Osteoblast (primary cell): ENCODE data around the gene SLC35F1. TPM values are rescaled to one million over a fixed set of nuclear protein-coding genes. Genes with fewer than 3 reads are reported as not detected.

Source experiments
- DNase-seq: peaks from one replicate; pipeline ENCODE4 v3.0.0; 2011; ENCODE audit warnings: low spot score, mixed read lengths; ENCODE audit not compliant: insufficient read length; ENCODE audit errors: missing footprints
- H2AFZ ChIP-seq: 2 replicates; pipeline ENCODE4 v1.6.0; 2011; ENCODE audit warnings: mild to moderate bottlenecking, low read length
- H3K27ac ChIP-seq: 2 replicates; pipeline ENCODE4 v1.5.1; 2011; ENCODE audit warnings: mild to moderate bottlenecking, low read depth, low read length, moderate library complexity
- H3K27me3 ChIP-seq: 2 replicates; pipeline ENCODE4 v1.6.0; 2012; ENCODE audit warnings: mild to moderate bottlenecking, control low read depth, inconsistent platforms, low read length, moderate library complexity; ENCODE audit not compliant: insufficient read depth
- H3K36me3 ChIP-seq: 2 replicates; pipeline ENCODE4 v1.5.1; 2011; ENCODE audit warnings: mild to moderate bottlenecking, low read length, control low read depth, moderate library complexity; ENCODE audit not compliant: insufficient read depth
- H3K4me1 ChIP-seq: 2 replicates; pipeline ENCODE4 v1.5.1; 2011; ENCODE audit warnings: mild to moderate bottlenecking, low read length, control low read depth, moderate library complexity; ENCODE audit not compliant: insufficient read depth
- H3K4me2 ChIP-seq: 2 replicates; pipeline ENCODE4 v1.6.0; 2011; ENCODE audit warnings: mild to moderate bottlenecking, low read length; ENCODE audit not compliant: insufficient read depth
- H3K4me3 ChIP-seq: fragments of 200-600 bp; sonication (generic); 3 replicates; pipeline ENCODE4 v1.5.1; 2012; ENCODE audit warnings: mild to moderate bottlenecking, low read length, inconsistent platforms; ENCODE audit not compliant: insufficient read depth
- H3K79me2 ChIP-seq: 2 replicates; pipeline ENCODE4 v1.6.0; 2012; ENCODE audit warnings: mild to moderate bottlenecking, low read length, control low read depth, inconsistent platforms; ENCODE audit not compliant: insufficient read depth
- H3K9me3 ChIP-seq: 2 replicates; pipeline ENCODE4 v1.5.1; 2011; ENCODE audit warnings: low read depth, low read length, control low read depth
- H4K20me1 ChIP-seq: 2 replicates; pipeline ENCODE4 v1.6.0; 2012; ENCODE audit warnings: mild to moderate bottlenecking, low read length, control low read depth; ENCODE audit not compliant: insufficient read depth
- total RNA-seq: library from RNA; depleted of rRNA; stranded (reverse); fragments of >200 nt; gene quantifications from 2 replicates; pipeline ENCODE4 v1.2.3, GENCODE V29; 2012
- TF ChIP-seq, protein P1 (sequence below): IDR thresholded peaks from 2 replicates; pipeline ENCODE4 v1.5.1; 2011; ENCODE audit warnings: mild to moderate bottlenecking, low read depth, low read length, moderate library complexity; ENCODE audit errors: extremely low read depth

The SLC35F1 gene
- total RNA-seq, 1 donor: under 0.01 TPM

- no peak overlapping the region for H3K27ac ChIP-seq
- H3K79me2 ChIP-seq: no peaks in the 10 kb centered on the region
- H3K4me1 ChIP-seq: peaks cover 9% of the 10 kb centered on the region
- H4K20me1 ChIP-seq: no peaks in the 10 kb centered on the region
- H3K4me2 ChIP-seq: no peak overlapping the region
- TF ChIP-seq, protein P1, sequence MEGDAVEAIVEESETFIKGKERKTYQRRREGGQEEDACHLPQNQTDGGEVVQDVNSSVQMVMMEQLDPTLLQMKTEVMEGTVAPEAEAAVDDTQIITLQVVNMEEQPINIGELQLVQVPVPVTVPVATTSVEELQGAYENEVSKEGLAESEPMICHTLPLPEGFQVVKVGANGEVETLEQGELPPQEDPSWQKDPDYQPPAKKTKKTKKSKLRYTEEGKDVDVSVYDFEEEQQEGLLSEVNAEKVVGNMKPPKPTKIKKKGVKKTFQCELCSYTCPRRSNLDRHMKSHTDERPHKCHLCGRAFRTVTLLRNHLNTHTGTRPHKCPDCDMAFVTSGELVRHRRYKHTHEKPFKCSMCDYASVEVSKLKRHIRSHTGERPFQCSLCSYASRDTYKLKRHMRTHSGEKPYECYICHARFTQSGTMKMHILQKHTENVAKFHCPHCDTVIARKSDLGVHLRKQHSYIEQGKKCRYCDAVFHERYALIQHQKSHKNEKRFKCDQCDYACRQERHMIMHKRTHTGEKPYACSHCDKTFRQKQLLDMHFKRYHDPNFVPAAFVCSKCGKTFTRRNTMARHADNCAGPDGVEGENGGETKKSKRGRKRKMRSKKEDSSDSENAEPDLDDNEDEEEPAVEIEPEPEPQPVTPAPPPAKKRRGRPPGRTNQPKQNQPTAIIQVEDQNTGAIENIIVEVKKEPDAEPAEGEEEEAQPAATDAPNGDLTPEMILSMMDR: no peak
- no peaks in the 10 kb centered on the region for H3K27me3 ChIP-seq
- no peak for DNase-seq
- no peaks in the 10 kb centered on the region for H3K9me3 ChIP-seq
- H2AFZ ChIP-seq: no peak overlapping the region
- no peak overlapping the region for H3K4me3 ChIP-seq
- no peaks in the 10 kb centered on the region for H3K36me3 ChIP-seq
These were observed 413.0 kb downstream of the SLC35F1 start for GRCh38 chr6:118319894-118320649.

- Histone ChIP-seq H3K79me2 (no peaks in the 10 kb centered on the region), H3K9me3 (no peaks in the 10 kb centered on the region), H4K20me1 (no peaks in the 10 kb centered on the region), H2AFZ (no peak overlapping the region), H3K4me1 (peaks cover 9% of the 10 kb centered on the region), H3K4me3 (no peak overlapping the region), H3K36me3 (no peaks in the 10 kb centered on the region), H3K27me3 (no peaks in the 10 kb centered on the region), H3K4me2 (no peak overlapping the region), H3K27ac (no peak overlapping the region)
- TF ChIP-seq, protein P1: no peak
- DNase-seq: no peak
These were observed 413.6 kb downstream of the SLC35F1 start for GRCh38 chr6:118320652-118321051.

GRCh38 chr6:118324116-118324515 is 417.1 kb downstream of the SLC35F1 start:
- H3K9me3 ChIP-seq: no peaks in the 10 kb centered on the region
- H3K27ac ChIP-seq: no peak overlapping the region
- H3K4me1 ChIP-seq: no peaks in the 10 kb centered on the region
- DNase-seq: no peak
- H3K79me2 ChIP-seq: no peaks in the 10 kb centered on the region
- no peaks in the 10 kb centered on the region for H3K27me3 ChIP-seq
- no peaks in the 10 kb centered on the region for H4K20me1 ChIP-seq
- H3K4me2 ChIP-seq: no peak overlapping the region
- H3K36me3 ChIP-seq: no peaks in the 10 kb centered on the region
- no peak overlapping the region for H2AFZ ChIP-seq
- no peak overlapping the region for H3K4me3 ChIP-seq
- TF ChIP-seq, protein P1: no peak

- peak; percentile 19 for DNase-seq
- no peaks in the 10 kb centered on the region for H3K4me1 ChIP-seq
- no peaks in the 10 kb centered on the region for H3K9me3 ChIP-seq
- no peaks in the 10 kb centered on the region for H4K20me1 ChIP-seq
- no peak overlapping the region for H3K4me3 ChIP-seq
- H3K27me3 ChIP-seq: no peaks in the 10 kb centered on the region
- no peak overlapping the region for H3K4me2 ChIP-seq
- TF ChIP-seq, protein P1: no peak
- no peak overlapping the region for H2AFZ ChIP-seq
- H3K36me3 ChIP-seq: no peaks in the 10 kb centered on the region
- no peaks in the 10 kb centered on the region for H3K79me2 ChIP-seq
- H3K27ac ChIP-seq: no peak overlapping the region
These were observed 418.3 kb downstream of the SLC35F1 start for GRCh38 chr6:118325220-118325860.
